ENCODE data around the gene RAD51B. TPM values are rescaled to one million over a fixed set of nuclear protein-coding genes. Genes with fewer than 3 reads are reported as not detected.
A peak's percentile ranks its signal among the peaks of the same experiment; 100 is the strongest.

Gene RAD51B
- total RNA-seq, 6 experiments from 2014 or later, result 2.7 to 5.8 (median 4.3) TPM

- 94% methylated on average over 7 of the region's 9 CpGs for WGBS (ENCODE audit: insufficient coverage, low coverage, low lambda C conversion rate, missing lambda C conversion rate)
- peak in 1 of 4 donors; percentile 5 for ATAC-seq
These were observed 760.6 kb downstream of the RAD51B start for GRCh38 chr14:68580096-68580645.

GRCh38 chr14:68580671-68581070 lies 761.1 kb downstream of the RAD51B start:
- no peaks in the 10 kb centered on the region for H3K27me3 ChIP-seq
- H3K9me3 ChIP-seq, result no peaks in the 10 kb centered on the region
- TF ChIP-seq POLR2A (IDR thresholded peaks at IDR 0.05), result no peak
- TF ChIP-seq CTCF (IDR thresholded peaks at IDR 0.05), result no peak
- peaks cover 0 to 9% (median 2%) of the 10 kb centered on the region in 4 donors for H3K4me1 ChIP-seq
- 98% methylated on average over 5 of the region's 5 CpGs for WGBS (ENCODE audit: insufficient coverage, low coverage, low lambda C conversion rate, missing lambda C conversion rate)
- no peak overlapping the region for H3K27ac ChIP-seq
- H3K4me3 ChIP-seq, result no peak overlapping the region
- no peaks in the 10 kb centered on the region for H3K36me3 ChIP-seq
- intact Hi-C loops (cut with DNase I), result no loop called here
- ATAC-seq (no peak), DNase-seq (no peak)

More at GRCh38 chr14:68580096-68580645, 760.6 kb downstream of the RAD51B start:
- TF ChIP-seq POLR2A (IDR thresholded peaks at IDR 0.05) (no peak), CTCF (IDR thresholded peaks at IDR 0.05) (no peak)
- DNase-seq, result no peak
- Histone ChIP-seq H3K27me3 (no peaks in the 10 kb centered on the region), H3K27ac (no peak overlapping the region), H3K4me1 (peaks cover 0 to 9% (median 2%) of the 10 kb centered on the region in 4 donors), H3K36me3 (no peaks in the 10 kb centered on the region), H3K9me3 (no peaks in the 10 kb centered on the region), H3K4me3 (no peak overlapping the region)
- intact Hi-C loops (cut with DNase I), result no loop called here

GRCh38 chr14:68583548-68584280 lies 764.1 kb downstream of the RAD51B start:
- H3K27ac ChIP-seq, result no peak overlapping the region
- H3K27me3 ChIP-seq, result no peaks in the 10 kb centered on the region
- intact Hi-C loops (cut with DNase I), result no loop called here
- ATAC-seq (peak in 1 of 4 donors; percentile 9), DNase-seq (no peak)
- no peaks in the 10 kb centered on the region for H3K36me3 ChIP-seq
- H3K4me3 ChIP-seq, result no peak overlapping the region
- WGBS (ENCODE audit: insufficient coverage, low coverage, low lambda C conversion rate, missing lambda C conversion rate), result 30% methylated on average over 2 of the region's 13 CpGs
- TF ChIP-seq POLR2A (IDR thresholded peaks at IDR 0.05) (no peak), CTCF (IDR thresholded peaks at IDR 0.05) (no peak)
- no peaks in the 10 kb centered on the region for H3K4me1 ChIP-seq
- no peaks in the 10 kb centered on the region for H3K9me3 ChIP-seq

- no peak for ATAC-seq
- WGBS (ENCODE audit: insufficient coverage, low coverage, low lambda C conversion rate, missing lambda C conversion rate), result 89% methylated on average over 4 of the region's 4 CpGs
- TF ChIP-seq POLR2A (IDR thresholded peaks at IDR 0.05) (no peak), CTCF (IDR thresholded peaks at IDR 0.05) (no peak)
- H3K9me3 ChIP-seq, result no peaks in the 10 kb centered on the region
- H3K4me1 ChIP-seq, result no peaks in the 10 kb centered on the region
- no peak overlapping the region for H3K27ac ChIP-seq
- H3K4me3 ChIP-seq, result no peak overlapping the region
- DNase-seq, result no peak
- no peaks in the 10 kb centered on the region for H3K36me3 ChIP-seq
- intact Hi-C loops (cut with DNase I), result no loop called here
- H3K27me3 ChIP-seq, result no peaks in the 10 kb centered on the region
These were observed 765.2 kb downstream of the RAD51B start for GRCh38 chr14:68584786-68585185.
